Fibroblast of lung (primary cell): Measurements from ENCODE around the gene DHX58.

Source experiments
- CTCF ChIP-seq, 2 donors: IDR thresholded peaks in 1 of 2; conservative IDR thresholded peaks in 1 of 2; 1 replicate in 1 of 2; 2 replicates in 1 of 2; pipeline ENCODE4 v1.5.1; 2011 to 2012; ENCODE audit warnings: low read length in 2 of 2, control low read depth in 1 of 2, inconsistent platforms in 1 of 2, low read depth in 1 of 2, mild to moderate bottlenecking in 1 of 2
- EZH2 ChIP-seq: IDR thresholded peaks from 2 replicates; pipeline ENCODE4 v1.5.1; 2012; ENCODE audit warnings: low read length, control low read depth, mild to moderate bottlenecking; ENCODE audit errors: missing control alignments

DNA sequence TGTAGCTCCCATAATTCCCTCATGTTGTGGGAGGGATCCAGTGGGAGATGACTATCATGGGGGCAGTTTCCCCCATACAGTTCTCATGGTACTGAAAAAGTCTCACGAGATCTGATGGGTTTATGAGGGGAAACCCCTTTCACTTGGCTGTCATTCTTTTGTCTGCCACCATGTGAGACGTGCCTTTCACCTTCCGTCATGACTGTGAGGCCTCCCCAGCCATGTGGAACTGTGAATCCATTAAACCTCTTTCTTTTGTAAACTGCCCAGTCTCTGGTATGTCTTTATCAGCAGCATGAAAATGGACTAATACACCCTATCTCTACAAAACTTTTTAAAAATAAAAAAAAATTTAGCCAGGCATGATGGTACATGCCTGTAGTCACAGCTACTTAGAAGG lies 55.9 kb downstream of the DHX58 start:
- TF ChIP-seq CTCF (conservative IDR thresholded peaks at IDR 0.05 in 1 of 2, IDR thresholded peaks at IDR 0.05 in 1 of 2; ENCODE audit: low read depth in 1 of 2, low read length in 2 of 2) = no peak
- TF ChIP-seq EZH2 = no peak
